GM12878 (cell line): ENCODE measurements around the gene DOHH.

Source experiments
- ATF2 ChIP-seq: IDR thresholded peaks from 2 replicates; pipeline ENCODE4 v1.6.1; 2012; ENCODE audit warnings: low read length, inconsistent platforms
- BCLAF1 ChIP-seq: fragments of 450-650 bp; IDR thresholded peaks from 2 replicates; pipeline ENCODE4 v1.6.1; 2017; ENCODE audit warnings: antibody characterized with exemption, mild to moderate bottlenecking, moderate library complexity
- CEBPB ChIP-seq, 2 experiments: fragments of 150-350 bp in 1 of 2; IDR thresholded peaks; 2 replicates each; pipeline ENCODE4 v1.6.1; 2012 to 2014; ENCODE audit warnings: low read depth in 2 of 2, low read length in 2 of 2, borderline replicate concordance in 1 of 2, inconsistent platforms in 1 of 2
- CTCF ChIP-seq, 3 experiments: IDR thresholded peaks in 2 of 3; conservative IDR thresholded peaks in 1 of 3; 2 replicates each; pipeline ENCODE4 v1.5.1; 2011; ENCODE audit warnings: low read depth in 3 of 3, low read length in 3 of 3, mild to moderate bottlenecking in 3 of 3, control low read depth in 2 of 3, moderate library complexity in 2 of 3, inconsistent platforms in 1 of 3, mixed read lengths in 1 of 3; ENCODE audit not compliant: control insufficient read depth in 2 of 3, insufficient read depth in 1 of 3; ENCODE audit errors: extremely low read depth in 1 of 3
- EED ChIP-seq: sonication (generic); IDR thresholded peaks from 2 replicates; pipeline ENCODE4 v1.6.1; 2016; ENCODE audit warnings: antibody characterized with exemption, low read depth
- EP300 ChIP-seq, 2 experiments: fragments of 150-350 bp in 1 of 2; IDR thresholded peaks; 2 replicates each; pipeline ENCODE4 v1.6.1; 2011 to 2012; ENCODE audit warnings: low read depth in 2 of 2, low read length in 2 of 2, borderline replicate concordance in 1 of 2, improper control_type of control experiment in 1 of 2, inconsistent platforms in 1 of 2; ENCODE audit not compliant: control insufficient read depth in 1 of 2
- HDAC2 ChIP-seq: fragments of 200-600 bp; sonication (generic); IDR thresholded peaks from 2 replicates; pipeline ENCODE4 v1.6.1; 2017
- IKZF1 ChIP-seq: fragments of 450-650 bp; conservative IDR thresholded peaks from 2 replicates; pipeline ENCODE4 v1.6.1; 2017; ENCODE audit warnings: antibody characterized with exemption, mild to moderate bottlenecking
- MAX ChIP-seq: IDR thresholded peaks from 2 replicates; pipeline ENCODE4 v1.6.1; 2012; ENCODE audit warnings: low read depth, low read length, improper control_type of control experiment
- POLR2AphosphoS2 ChIP-seq: IDR thresholded peaks from 2 replicates; pipeline ENCODE4 v1.6.1; 2011; ENCODE audit warnings: low read depth, mild to moderate bottlenecking, low read length, improper control_type of control experiment, moderate library complexity
- POLR2AphosphoS5 ChIP-seq: IDR thresholded peaks from 2 replicates; pipeline ENCODE4 v1.6.1; 2011; ENCODE audit warnings: mild to moderate bottlenecking, low read length, inconsistent platforms

DNA sequence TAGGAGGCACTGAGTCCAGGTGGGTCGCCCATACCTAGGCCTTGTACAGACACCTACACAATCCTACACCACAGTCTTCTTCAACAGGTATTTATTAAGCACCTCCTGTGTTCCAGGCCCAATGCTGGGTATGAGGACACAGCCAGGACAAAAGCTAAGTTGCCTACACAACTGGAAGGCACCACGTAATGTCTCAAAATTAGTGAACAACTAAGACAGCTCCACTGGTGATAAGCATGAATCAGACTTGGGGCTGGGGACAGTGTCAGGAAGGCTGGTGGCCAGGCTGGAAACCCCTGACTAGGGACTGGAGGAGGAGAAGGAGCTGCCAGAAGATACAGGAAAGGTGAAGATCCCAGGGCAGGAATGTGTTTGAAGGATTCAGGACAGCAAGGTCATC is 22.5 kb downstream of the DOHH start:
- TF ChIP-seq IKZF1 (no peak), ATF2 (no peak), CEBPB (IDR thresholded peaks at IDR 0.05; ENCODE audit: borderline replicate concordance in 1 of 2, low read depth in 2 of 2, low read length in 2 of 2) (no peak), EP300 (IDR thresholded peaks at IDR 0.05; ENCODE audit: borderline replicate concordance in 1 of 2, control insufficient read depth in 1 of 2, low read depth in 2 of 2, low read length in 2 of 2) (no peak), CTCF (IDR thresholded peaks at IDR 0.05 in 2 of 3, conservative IDR thresholded peaks at IDR 0.05 in 1 of 3; ENCODE audit: control insufficient read depth in 2 of 3, extremely low read depth in 1 of 3, insufficient read depth in 1 of 3, low read depth in 3 of 3, low read length in 3 of 3) (no peak), EED (no peak), BCLAF1 (no peak), POLR2AphosphoS5 (no peak), HDAC2 (no peak), POLR2AphosphoS2 (no peak), MAX (no peak)
